Mammary epithelial cell (primary cell): ENCODE data around the gene SLC38A6.

Experiments used
- EZH2 ChIP-seq: IDR thresholded peaks from 2 replicates; pipeline ENCODE4 v1.6.1; 2012; ENCODE audit warnings: low read length, inconsistent platforms, borderline replicate concordance
- TF ChIP-seq, protein P1 (sequence below), 2 donors: IDR thresholded peaks in 1 of 2; conservative IDR thresholded peaks in 1 of 2; 2 replicates each; pipeline ENCODE4 v1.5.1; 2011 to 2012; ENCODE audit warnings: inconsistent platforms in 2 of 2, low read length in 2 of 2, mild to moderate bottlenecking in 2 of 2, control low read depth in 1 of 2, low read depth in 1 of 2; ENCODE audit not compliant: insufficient read depth in 1 of 2; ENCODE audit errors: extremely low read depth in 1 of 2

- TF ChIP-seq, protein P1, sequence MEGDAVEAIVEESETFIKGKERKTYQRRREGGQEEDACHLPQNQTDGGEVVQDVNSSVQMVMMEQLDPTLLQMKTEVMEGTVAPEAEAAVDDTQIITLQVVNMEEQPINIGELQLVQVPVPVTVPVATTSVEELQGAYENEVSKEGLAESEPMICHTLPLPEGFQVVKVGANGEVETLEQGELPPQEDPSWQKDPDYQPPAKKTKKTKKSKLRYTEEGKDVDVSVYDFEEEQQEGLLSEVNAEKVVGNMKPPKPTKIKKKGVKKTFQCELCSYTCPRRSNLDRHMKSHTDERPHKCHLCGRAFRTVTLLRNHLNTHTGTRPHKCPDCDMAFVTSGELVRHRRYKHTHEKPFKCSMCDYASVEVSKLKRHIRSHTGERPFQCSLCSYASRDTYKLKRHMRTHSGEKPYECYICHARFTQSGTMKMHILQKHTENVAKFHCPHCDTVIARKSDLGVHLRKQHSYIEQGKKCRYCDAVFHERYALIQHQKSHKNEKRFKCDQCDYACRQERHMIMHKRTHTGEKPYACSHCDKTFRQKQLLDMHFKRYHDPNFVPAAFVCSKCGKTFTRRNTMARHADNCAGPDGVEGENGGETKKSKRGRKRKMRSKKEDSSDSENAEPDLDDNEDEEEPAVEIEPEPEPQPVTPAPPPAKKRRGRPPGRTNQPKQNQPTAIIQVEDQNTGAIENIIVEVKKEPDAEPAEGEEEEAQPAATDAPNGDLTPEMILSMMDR (conservative IDR thresholded peaks at IDR 0.05 in 1 of 2, IDR thresholded peaks at IDR 0.05 in 1 of 2; ENCODE audit: extremely low read depth in 1 of 2, insufficient read depth in 1 of 2, low read depth in 1 of 2, low read length in 2 of 2) = no peak
- no peak for TF ChIP-seq EZH2
These were observed 35.1 kb upstream of the SLC38A6 start for GRCh38 chr14:60945984-60946383.
